Brain microvascular endothelial cell (primary cell): Measurements from ENCODE around the gene SLITRK6.

Source experiments
- DNase-seq: peaks from one replicate; pipeline ENCODE4 v3.0.0-alpha.2; 2020
- H3K27ac ChIP-seq: fragments of 250-450 bp; sonication (Bioruptor Pico); 2 replicates; pipeline ENCODE4 v1.5.1; 2020; ENCODE audit warnings: mild to moderate bottlenecking, moderate library complexity
- H3K27me3 ChIP-seq: fragments of 250-450 bp; sonication (Bioruptor Pico); replicated peaks from 2 replicates; pipeline ENCODE4 v1.5.1; 2020; ENCODE audit warnings: mild to moderate bottlenecking
- H3K36me3 ChIP-seq: fragments of 250-450 bp; sonication (Bioruptor Pico); replicated peaks from 2 replicates; pipeline ENCODE4 v1.5.1; 2020; ENCODE audit warnings: mild to moderate bottlenecking
- H3K4me3 ChIP-seq: 2 replicates; pipeline ENCODE4 v1.5.1; 2011; ENCODE audit warnings: low read depth, mild to moderate bottlenecking, control low read depth, low read length, moderate library complexity
- in situ Hi-C: cut with HindIII; loops from 2 replicates; pipeline ENCODE4 v1.10.0; 2017; ENCODE audit warnings: low sequenced_read_pairs, low pct_ligation_motif_present
- TF ChIP-seq, protein P1 (sequence below): IDR thresholded peaks from 2 replicates; pipeline ENCODE4 v1.5.1; 2011; ENCODE audit warnings: low read depth, mild to moderate bottlenecking, moderate library complexity, low read length, control low read depth, inconsistent platforms; ENCODE audit errors: missing control alignments

Gene SLITRK6

GRCh38 chr13:85823832-85824231 is 24.6 kb upstream of the SLITRK6 start:
- no peak overlapping the region for H3K4me3 ChIP-seq
- in situ Hi-C loops = loop anchor here (25.0 kb wide), 1 partner anchor 937 kb away; no protein-coding TSS in a partner anchor

DNA sequence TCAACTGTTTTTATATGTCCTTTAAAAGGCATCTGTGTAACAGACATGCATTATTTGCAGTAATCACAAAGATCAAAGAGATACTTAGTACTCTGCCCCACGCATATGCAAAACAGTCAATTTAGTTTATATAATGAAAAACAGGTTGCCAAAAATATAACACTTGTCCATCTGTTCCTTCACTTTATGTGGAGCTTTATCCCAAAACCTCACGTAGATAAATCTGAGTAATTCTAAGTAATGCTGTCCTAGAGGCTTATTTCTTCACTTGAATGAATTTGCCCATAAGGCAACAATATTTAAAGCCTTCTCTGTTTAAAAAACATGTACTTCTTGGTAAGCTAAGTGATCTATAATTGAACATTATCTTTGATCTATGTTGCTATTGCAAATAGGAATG is 20.3 kb upstream of the SLITRK6 start:
- Histone ChIP-seq H3K27ac (no peak overlapping the region), H3K27me3 (no peaks in the 10 kb centered on the region), H3K4me3 (no peak overlapping the region), H3K36me3 (no peaks in the 10 kb centered on the region)
- in situ Hi-C loops = loop anchor here (25.0 kb wide), 1 partner anchor 932 kb away; no protein-coding TSS in a partner anchor
- TF ChIP-seq, protein P1, sequence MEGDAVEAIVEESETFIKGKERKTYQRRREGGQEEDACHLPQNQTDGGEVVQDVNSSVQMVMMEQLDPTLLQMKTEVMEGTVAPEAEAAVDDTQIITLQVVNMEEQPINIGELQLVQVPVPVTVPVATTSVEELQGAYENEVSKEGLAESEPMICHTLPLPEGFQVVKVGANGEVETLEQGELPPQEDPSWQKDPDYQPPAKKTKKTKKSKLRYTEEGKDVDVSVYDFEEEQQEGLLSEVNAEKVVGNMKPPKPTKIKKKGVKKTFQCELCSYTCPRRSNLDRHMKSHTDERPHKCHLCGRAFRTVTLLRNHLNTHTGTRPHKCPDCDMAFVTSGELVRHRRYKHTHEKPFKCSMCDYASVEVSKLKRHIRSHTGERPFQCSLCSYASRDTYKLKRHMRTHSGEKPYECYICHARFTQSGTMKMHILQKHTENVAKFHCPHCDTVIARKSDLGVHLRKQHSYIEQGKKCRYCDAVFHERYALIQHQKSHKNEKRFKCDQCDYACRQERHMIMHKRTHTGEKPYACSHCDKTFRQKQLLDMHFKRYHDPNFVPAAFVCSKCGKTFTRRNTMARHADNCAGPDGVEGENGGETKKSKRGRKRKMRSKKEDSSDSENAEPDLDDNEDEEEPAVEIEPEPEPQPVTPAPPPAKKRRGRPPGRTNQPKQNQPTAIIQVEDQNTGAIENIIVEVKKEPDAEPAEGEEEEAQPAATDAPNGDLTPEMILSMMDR = no peak
- no peak for DNase-seq

More at GRCh38 chr13:85823832-85824231, 24.6 kb upstream of the SLITRK6 start:
- Histone ChIP-seq H3K27me3 (no peaks in the 10 kb centered on the region), H3K36me3 (no peaks in the 10 kb centered on the region), H3K27ac (no peak overlapping the region)
- no peak for DNase-seq
- TF ChIP-seq, protein P1 = no peak

GRCh38 chr13:85816413-85816812 is 17.2 kb upstream of the SLITRK6 start:
- Histone ChIP-seq H3K36me3 (no peaks in the 10 kb centered on the region), H3K27ac (no peak overlapping the region), H3K4me3 (no peak overlapping the region), H3K27me3 (no peaks in the 10 kb centered on the region)
- in situ Hi-C loops = loop anchor here (25.0 kb wide), 1 partner anchor 929 kb away; no protein-coding TSS in a partner anchor
- DNase-seq = no peak
- TF ChIP-seq, protein P1 = no peak

DNA sequence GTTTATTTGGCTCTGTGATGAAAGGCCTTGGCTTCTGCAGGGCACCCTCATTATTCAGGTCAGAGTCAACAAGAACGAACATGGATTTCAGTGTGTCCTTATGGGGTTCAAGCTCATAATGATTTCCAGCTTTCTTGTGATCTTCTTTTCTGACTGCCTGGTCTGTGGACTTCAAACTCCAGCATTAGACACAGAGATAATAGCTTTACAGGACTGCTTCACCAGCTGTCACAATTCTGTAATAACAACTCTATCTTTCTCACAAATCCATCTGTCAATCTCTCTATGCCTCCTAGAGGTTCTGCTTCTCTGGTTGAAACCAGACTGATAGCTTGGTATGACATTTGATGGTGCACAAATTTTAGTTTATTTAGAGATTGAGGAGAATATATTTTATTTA is 13.1 kb upstream of the SLITRK6 start:
- TF ChIP-seq, protein P1 = no peak
- Histone ChIP-seq H3K27ac (no peak overlapping the region), H3K27me3 (no peaks in the 10 kb centered on the region), H3K36me3 (no peaks in the 10 kb centered on the region), H3K4me3 (no peak overlapping the region)
- in situ Hi-C loops = loop anchor here (25.0 kb wide), 1 partner anchor 925 kb away; no protein-coding TSS in a partner anchor
- DNase-seq = no peak

DNA sequence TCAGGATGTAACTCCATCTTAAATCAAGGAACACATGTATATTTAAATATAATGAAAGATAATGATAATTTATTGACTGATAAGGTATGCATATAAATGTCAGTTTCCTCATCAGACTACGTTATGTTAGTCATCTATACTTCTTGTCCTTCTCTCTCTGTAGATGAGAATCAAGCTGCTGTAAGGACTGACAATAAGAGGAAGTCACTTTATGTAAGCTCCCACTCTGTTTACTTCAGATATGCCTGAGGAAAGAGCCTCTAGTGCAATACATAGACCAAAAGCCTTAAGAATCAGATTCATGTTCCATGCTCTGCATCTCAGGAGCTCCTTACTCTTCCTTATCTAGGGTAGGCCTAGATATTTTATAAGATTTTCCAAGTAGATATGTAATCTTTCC is 9.6 kb upstream of the SLITRK6 start:
- no peak for DNase-seq
- no peak overlapping the region for H3K4me3 ChIP-seq
- in situ Hi-C loops = loop anchor here (25.0 kb wide), 1 partner anchor 922 kb away; no protein-coding TSS in a partner anchor

More for the DNA sequence above, 9.6 kb upstream of the SLITRK6 start:
- TF ChIP-seq, protein P1 = no peak
- H3K36me3 ChIP-seq = no peaks in the 10 kb centered on the region
- no peaks in the 10 kb centered on the region for H3K27me3 ChIP-seq
- no peak overlapping the region for H3K27ac ChIP-seq
